ENCODE data around the gene GPRIN1. TPM values are rescaled to one million over a fixed set of nuclear protein-coding genes. Genes with fewer than 3 reads are reported as not detected.
"Not testable (repeated sequence)": the region's sequence is repeated elsewhere in the genome, so short reads cannot be mapped to it uniquely, and the experiment has no call there.

GPRIN1 gene
- total RNA-seq, 4 donors from 2014 or later: 0.24 to 0.75 (median 0.30) TPM

DNA sequence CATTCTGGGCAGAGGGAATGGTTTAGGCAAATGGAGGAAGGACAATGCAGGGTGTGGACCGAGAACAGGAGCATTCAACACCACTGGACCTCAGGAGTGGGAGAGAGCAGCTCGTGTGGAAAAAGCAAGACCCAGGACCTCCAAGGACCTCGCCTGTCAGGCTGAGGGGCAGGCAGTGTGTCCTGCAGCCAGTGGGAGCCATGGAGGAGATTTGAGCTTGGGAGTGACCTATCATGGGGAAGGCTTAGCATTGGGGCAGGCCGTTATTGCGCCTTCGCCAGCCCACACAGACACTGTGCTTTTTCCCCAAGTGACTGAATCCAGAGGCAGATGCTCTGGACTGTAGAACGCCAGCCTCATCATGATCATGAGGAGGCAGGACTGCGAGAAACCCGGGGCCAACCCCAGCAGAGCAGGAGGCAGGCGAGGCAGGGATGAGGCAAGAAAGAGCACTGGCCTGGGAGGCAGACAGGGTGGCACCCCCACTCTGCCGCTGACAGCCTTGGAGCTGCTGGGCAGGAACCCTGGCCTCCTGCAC, 57.6 kb downstream of the GPRIN1 start:
- TF ChIP-seq POLR2A (IDR thresholded peaks at IDR 0.05): no peak
- TF ChIP-seq, protein P1, sequence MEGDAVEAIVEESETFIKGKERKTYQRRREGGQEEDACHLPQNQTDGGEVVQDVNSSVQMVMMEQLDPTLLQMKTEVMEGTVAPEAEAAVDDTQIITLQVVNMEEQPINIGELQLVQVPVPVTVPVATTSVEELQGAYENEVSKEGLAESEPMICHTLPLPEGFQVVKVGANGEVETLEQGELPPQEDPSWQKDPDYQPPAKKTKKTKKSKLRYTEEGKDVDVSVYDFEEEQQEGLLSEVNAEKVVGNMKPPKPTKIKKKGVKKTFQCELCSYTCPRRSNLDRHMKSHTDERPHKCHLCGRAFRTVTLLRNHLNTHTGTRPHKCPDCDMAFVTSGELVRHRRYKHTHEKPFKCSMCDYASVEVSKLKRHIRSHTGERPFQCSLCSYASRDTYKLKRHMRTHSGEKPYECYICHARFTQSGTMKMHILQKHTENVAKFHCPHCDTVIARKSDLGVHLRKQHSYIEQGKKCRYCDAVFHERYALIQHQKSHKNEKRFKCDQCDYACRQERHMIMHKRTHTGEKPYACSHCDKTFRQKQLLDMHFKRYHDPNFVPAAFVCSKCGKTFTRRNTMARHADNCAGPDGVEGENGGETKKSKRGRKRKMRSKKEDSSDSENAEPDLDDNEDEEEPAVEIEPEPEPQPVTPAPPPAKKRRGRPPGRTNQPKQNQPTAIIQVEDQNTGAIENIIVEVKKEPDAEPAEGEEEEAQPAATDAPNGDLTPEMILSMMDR (IDR thresholded peaks at IDR 0.05): no peak
- Histone ChIP-seq H3K27ac (no peak overlapping the region), H3K9me3 (no peaks in the 10 kb centered on the region), H3K4me3 (replicated peaks in 1 of 3) (no peak overlapping the region), H3K36me3 (no peaks in the 10 kb centered on the region), H3K4me1 (no peaks in the 10 kb centered on the region), H3K27me3 (no peaks in the 10 kb centered on the region)
- intact Hi-C loops (cut with DNase I): no loop called here
- 74 to 81% methylated on average over 11 of the region's 11 CpGs for WGBS, 2 donors
- no peak for DNase-seq

DNA sequence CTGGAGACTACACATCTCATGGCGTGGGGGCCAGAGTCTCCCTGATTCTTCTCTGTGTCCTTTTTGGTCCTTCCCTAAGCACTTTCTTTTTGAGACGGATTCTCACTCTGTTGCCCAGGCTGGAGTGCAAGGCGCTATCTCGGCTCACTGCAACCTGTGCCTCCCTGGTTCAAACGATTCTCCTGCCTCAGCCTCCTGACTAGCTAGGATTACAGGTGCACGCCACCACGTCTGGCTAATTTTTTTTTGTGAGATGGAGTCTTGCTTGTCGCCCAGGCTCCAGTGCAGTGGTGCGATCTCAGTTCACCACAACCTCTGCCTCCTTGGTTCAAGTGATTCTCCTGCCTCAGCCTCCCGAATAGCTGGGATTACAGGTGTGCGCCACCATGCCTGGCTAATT, 59.0 kb downstream of the GPRIN1 start:
- H3K36me3 ChIP-seq; H3K4me3 ChIP-seq (replicated peaks in 1 of 3); intact Hi-C loops (cut with DNase I); H3K9me3 ChIP-seq; DNase-seq; H3K27ac ChIP-seq; H3K4me1 ChIP-seq; H3K27me3 ChIP-seq: not testable (repeated sequence)
- WGBS, 2 donors: 83 to 88% methylated on average over 11 of the region's 11 CpGs

DNA sequence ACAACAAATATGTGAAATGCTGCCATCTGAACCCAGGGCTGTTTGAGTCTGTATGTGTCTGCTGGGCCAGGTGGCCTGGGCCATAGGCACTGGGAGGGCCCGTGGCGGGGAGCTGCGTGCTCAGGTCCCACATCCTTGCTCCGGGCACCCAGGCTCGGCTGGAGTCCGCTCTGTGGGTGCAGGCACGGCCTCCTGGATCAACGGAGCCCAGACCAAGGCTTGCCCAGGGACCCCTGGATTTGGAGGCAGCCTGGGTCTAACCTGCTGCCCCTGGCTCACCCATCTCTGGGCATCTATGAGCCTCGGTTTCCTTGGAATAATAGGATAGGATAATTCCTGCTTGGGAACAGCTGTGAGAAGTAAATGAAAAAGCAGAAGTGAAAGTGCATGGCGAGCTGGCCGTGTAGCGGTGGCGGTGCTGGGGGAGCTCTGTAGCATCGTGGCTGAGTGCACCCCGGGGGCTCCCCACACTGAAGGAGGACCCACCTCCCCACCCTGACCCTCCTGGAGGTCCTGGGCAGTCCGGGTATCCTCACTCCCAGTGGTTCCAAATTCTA, 59.6 kb downstream of the GPRIN1 start:
- Histone ChIP-seq H3K4me3 (replicated peaks in 1 of 3) (no peak overlapping the region), H3K4me1 (no peaks in the 10 kb centered on the region), H3K9me3 (no peaks in the 10 kb centered on the region), H3K27me3 (no peaks in the 10 kb centered on the region), H3K27ac (no peak overlapping the region), H3K36me3 (no peaks in the 10 kb centered on the region)
- DNase-seq: no peak
- no peak for TF ChIP-seq POLR2A (IDR thresholded peaks at IDR 0.05)
- TF ChIP-seq, protein P1 (IDR thresholded peaks at IDR 0.05): no peak
- WGBS, 2 donors: 67 to 85% methylated on average over 13 to 14 of the region's 16 CpGs
- intact Hi-C loops (cut with DNase I): no loop called here

DNA sequence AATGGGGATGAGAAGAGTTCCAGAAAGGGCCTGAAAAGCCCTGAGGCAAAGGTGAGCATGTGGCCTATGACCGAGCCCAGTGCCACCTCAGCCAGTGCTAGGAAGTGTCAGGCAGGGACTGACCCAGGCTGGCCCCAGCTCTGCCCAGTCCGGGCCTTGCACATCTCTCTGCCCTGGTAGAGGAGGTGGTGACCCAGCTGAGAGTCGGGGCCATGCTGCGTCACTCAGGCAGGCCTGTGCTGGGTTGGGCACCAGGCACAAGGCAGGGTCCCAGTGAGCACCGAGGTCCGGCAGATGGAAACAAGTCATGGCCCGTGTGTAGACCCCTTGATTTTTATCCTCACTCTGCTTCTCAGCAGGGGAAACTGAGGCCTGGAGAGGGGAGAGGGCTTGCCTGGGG, 60.1 kb downstream of the GPRIN1 start:
- no peaks in the 10 kb centered on the region for H3K4me1 ChIP-seq
- H3K36me3 ChIP-seq: no peaks in the 10 kb centered on the region
- no peaks in the 10 kb centered on the region for H3K27me3 ChIP-seq
- intact Hi-C loops (cut with DNase I): loop anchor here (10.0 kb wide), 1 partner anchor 105 kb away; the partner anchor contains the start of gene FAF2
- no peak overlapping the region for H3K27ac ChIP-seq
- WGBS, 2 donors: 83 to 84% methylated on average over 6 to 7 of the region's 7 CpGs
- TF ChIP-seq, protein P1 (IDR thresholded peaks at IDR 0.05): no peak
- no peaks in the 10 kb centered on the region for H3K9me3 ChIP-seq
- DNase-seq: no peak
- H3K4me3 ChIP-seq (replicated peaks in 1 of 3): no peak overlapping the region

GRCh38 chr5:176548967-176549444, 61.0 kb downstream of the GPRIN1 start, which contains the start of gene CDHR2:
Gene CDHR2 (plus strand): TSS chr5:176549342. CDS start chr5:176565353, 16,011 bp downstream.
- no peaks in the 10 kb centered on the region for H3K9me3 ChIP-seq
- WGBS, 2 donors: 79 to 81% methylated on average over 13 to 15 of the region's 18 CpGs
- DNase-seq: no peak
- intact Hi-C loops (cut with DNase I): loop anchor here (10.0 kb wide), 1 partner anchor 104 kb away; the partner anchor contains the start of gene FAF2
- TF ChIP-seq POLR2A (IDR thresholded peaks at IDR 0.05): no peak
- TF ChIP-seq, protein P1 (IDR thresholded peaks at IDR 0.05): no peak
- peaks cover 2 to 7% of the 10 kb centered on the region in 2 donors for H3K4me1 ChIP-seq
- H3K27ac ChIP-seq: no peak within 1 kb of the TSS
- no peaks in the 10 kb centered on the region for H3K36me3 ChIP-seq
- H3K27me3 ChIP-seq: no peaks in the 10 kb centered on the region
- H3K4me3 ChIP-seq (replicated peaks in 1 of 3): no peak within 1 kb of the TSS

Measured in thyroid gland (tissue), 4 donors.